GM18498 (cell line): ENCODE results near the gene SMCHD1.
"Not testable (repeated sequence)": the region's sequence is repeated elsewhere in the genome, so short reads cannot be mapped to it uniquely, and the experiment has no call there.

ENCODE experiments used
- ATAC-seq: cut with Tn5 transposase; IDR thresholded peaks from one replicate; pipeline ENCODE4 v1.9.1; 2021; ENCODE audit warnings: mild to moderate bottlenecking, moderate library complexity; ENCODE audit not compliant: unreplicated experiment

SMCHD1 gene

DNA sequence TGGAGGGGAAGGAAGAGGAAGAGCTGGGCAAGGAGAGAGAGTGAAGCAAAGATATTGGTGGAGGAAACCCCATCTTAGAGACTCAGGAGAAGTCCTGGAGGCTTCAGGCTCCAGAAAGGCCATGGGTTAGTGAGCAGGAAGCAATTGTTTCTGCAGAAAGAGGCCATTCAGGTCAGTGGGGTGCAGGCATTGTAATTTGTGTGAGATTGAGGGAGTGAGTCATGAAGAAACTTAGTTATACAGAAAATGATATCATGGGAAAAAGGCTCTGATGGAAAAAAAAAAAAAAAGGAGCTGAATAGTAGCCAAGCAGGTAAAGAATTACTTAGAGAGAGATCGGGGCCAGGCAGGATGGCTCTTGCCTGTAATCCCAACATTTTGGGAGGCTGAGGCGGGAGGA lies 195.3 kb downstream of the SMCHD1 start:
- ATAC-seq = no peak

DNA sequence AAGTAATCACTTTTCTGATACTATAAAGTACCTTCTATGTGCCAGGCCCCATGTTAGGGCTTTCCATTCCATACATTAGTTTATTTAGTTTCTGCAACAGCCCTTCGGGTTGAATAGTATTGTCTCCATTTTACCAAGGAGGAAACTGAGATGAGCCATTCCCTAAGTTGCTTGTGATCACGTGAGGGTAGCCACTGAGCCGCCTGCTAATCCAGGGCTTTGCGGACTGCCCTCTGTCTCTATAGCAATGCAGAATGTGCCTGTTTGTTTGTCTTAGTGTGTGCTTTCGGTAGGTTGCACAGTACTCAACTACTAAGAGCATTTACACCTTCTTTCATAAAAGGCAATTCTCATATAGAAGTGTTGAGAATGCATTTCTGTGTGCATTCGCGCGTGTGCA lies 196.2 kb downstream of the SMCHD1 start:
- no peak for ATAC-seq

DNA sequence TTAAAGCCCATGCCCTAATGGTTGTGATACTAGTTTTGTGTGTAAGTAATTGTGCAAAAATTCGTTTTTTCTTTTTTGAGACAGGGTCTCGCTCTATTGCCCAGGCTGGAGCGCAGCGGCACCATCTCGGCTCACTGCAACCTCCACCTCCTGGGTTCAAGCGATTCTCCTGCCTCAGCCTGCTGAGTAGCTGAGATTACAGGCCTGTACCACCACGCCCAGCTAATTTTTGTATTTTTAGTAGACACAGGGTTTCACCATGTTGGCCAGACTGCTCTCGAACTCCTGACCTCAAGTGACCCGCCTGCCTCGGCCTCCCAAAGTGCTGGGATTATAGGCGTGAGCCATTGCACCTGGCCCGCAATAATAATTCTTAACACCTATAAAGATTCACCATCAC lies 196.9 kb downstream of the SMCHD1 start:
- ATAC-seq = not testable (repeated sequence)

DNA sequence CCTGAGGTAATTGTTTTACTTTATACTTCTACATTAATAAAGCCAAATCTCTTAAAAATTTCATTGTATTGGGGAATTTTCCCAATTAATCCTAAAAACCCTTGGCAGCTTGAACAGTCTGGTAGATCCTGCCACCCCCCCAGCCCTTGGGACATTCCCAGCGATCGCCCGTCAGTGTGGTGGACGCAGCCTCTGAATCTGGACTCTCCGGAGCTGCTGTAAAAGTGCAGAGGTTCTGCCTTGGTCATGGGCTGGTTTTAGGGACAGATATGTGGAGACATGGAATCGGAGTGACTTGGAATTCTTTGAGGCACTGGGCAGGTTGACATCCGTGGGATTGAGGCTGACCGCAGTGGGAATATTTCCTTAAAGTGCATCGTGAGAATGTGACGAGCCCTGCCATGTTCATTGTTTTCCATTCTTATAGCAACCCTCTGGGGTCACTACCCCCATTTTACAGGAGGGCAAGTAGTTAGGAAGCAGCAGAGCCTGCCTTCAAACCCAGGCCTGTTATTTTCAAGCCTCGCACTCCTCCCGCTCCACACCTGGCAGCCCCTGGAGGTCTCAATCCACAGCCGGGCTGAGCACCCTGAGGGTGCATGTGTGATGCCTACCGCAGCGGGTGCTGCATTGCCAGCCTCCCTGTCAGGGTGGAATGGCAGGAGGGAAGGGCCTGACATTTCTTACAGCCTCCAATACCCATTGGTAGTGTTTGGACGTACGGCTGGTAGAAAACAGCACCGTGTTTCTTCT lies 197.8 kb downstream of the SMCHD1 start:
- no peak for ATAC-seq

DNA sequence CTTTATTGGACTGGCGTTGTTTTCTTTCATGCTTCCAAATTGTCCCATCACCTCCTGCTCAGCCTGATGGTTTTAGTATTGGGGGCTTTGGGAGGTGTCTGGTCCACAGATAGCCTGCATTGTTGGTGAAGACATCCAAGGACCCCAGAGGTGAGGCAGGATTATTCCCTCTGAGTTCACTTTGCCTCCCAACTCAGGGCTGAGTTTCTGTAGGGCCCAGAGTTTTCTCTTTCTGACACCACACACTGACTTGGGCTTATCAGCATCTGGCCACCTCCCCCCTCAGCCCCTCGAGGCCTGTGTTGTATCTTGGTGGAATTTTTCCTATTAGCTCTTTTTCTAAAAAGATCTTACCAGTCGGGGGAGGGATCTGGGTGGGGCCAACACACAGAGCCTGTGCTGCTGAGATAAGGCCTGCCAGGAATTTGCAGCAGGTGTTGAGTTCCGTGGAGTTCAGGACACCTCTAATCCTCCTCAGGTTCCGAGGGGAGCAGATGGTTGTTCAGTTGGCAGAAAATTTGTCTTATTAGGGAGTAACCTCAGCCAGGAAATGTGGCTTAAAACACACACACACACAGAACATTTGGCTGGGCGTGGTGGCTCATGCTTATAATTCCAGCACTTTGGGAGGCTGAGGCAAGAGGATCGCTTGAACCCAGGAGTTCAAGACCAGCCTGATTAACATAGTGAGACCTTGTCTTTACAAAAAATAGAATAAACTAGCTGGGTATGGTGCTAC lies 198.6 kb downstream of the SMCHD1 start:
- no peak for ATAC-seq
